GM12878 (cell line): ENCODE measurements around the gene FXYD1. TPM values are rescaled to one million over a fixed set of nuclear protein-coding genes. Genes with fewer than 3 reads are reported as not detected.

ENCODE experiments used
- ATAC-seq: fragments of 200-7000 bp; cut with Tn5 transposase; 3 replicates; pipeline ENCODE4 v1.9.1; 2020; ENCODE audit warnings: mild to moderate bottlenecking, moderate library complexity
- BruUV-seq: library from RNA; stranded (reverse); fragments of 400-500 nt; replicated peaks from 2 replicates; lab custom pipeline; 2021; lab: Mats Ljungman, UMichigan
- CTCF ChIA-PET: fragments of 300-600 bp; sonication (Branson Sonifier 250); formaldehyde crosslinking; extraction: SDS; loops from one replicate; lab custom pipeline; 2021; ENCODE audit warnings: inconsistent platforms; lab: Yijun Ruan, JAX
- POLR2A ChIA-PET: fragments of 350-600 bp; formaldehyde crosslinking; extraction: SDS; loops from one replicate; lab custom pipeline; 2021; ENCODE audit warnings: inconsistent platforms; lab: Charles Lee
- RAD21 ChIA-PET: fragments of 300-600 bp; sonication (Branson Sonifier 250); formaldehyde crosslinking; loops from one replicate; lab custom pipeline; 2023; ENCODE audit warnings: antibody characterized with exemption; ENCODE audit not compliant: unreplicated experiment; lab: Charles Lee
- SMC1A ChIA-PET: fragments of 300-600 bp; sonication (Branson Sonifier 250); formaldehyde crosslinking; loops from one replicate; lab custom pipeline; 2023; ENCODE audit not compliant: unreplicated experiment, uncharacterized antibody; lab: Charles Lee
- DNase-seq: peaks from one replicate; pipeline ENCODE4 v3.0.0-alpha.2; 2011; ENCODE audit warnings: low read depth, low spot score
- FAIRE-seq: peaks from 3 replicates; lab custom pipeline; 2011; peaks lifted over from hg19 to GRCh38; lab: Jason Lieb, UNC
- H2AFZ ChIP-seq: 2 replicates; pipeline ENCODE4 v1.6.0; 2011; ENCODE audit warnings: low read depth, low read length, control low read depth; ENCODE audit not compliant: control insufficient read depth
- H3K27ac ChIP-seq: 2 replicates; pipeline ENCODE4 v1.5.1; 2011; ENCODE audit warnings: control low read depth; ENCODE audit not compliant: control insufficient read depth, insufficient read depth
- H3K27me3 ChIP-seq, 2 experiments: replicated peaks in 1 of 2; 2 replicates each; pipeline versions ENCODE4 v1.6.0 to v1.6.1; 2011; ENCODE audit warnings: low read length in 1 of 2; ENCODE audit not compliant: control insufficient read depth in 2 of 2, insufficient read depth in 2 of 2
- H3K36me3 ChIP-seq, 2 experiments: 2 replicates each; pipeline ENCODE4 v1.5.1; 2011; ENCODE audit warnings: low read length in 1 of 2; ENCODE audit not compliant: control insufficient read depth in 2 of 2, insufficient read depth in 2 of 2
- H3K4me1 ChIP-seq: 2 replicates; pipeline ENCODE4 v1.6.1; 2011; ENCODE audit warnings: mild to moderate bottlenecking, low read length, moderate library complexity, mixed read lengths; ENCODE audit not compliant: control insufficient read depth, insufficient read depth
- H3K4me2 ChIP-seq: 2 replicates; pipeline ENCODE4 v1.6.0; 2011; ENCODE audit warnings: control low read depth; ENCODE audit not compliant: control insufficient read depth, insufficient read depth
- H3K4me3 ChIP-seq: fragments of 200-600 bp; sonication (generic); 2 replicates; pipeline ENCODE4 v1.5.1; 2016
- H3K79me2 ChIP-seq: 2 replicates; pipeline ENCODE4 v1.6.0; 2011; ENCODE audit warnings: low read length; ENCODE audit not compliant: control insufficient read depth, insufficient read depth
- H3K9ac ChIP-seq: 2 replicates; pipeline ENCODE4 v1.8.0; 2011; ENCODE audit warnings: low read length, control low read depth, mixed read lengths; ENCODE audit not compliant: control insufficient read depth, insufficient read depth
- H3K9me3 ChIP-seq: replicated peaks from 3 replicates; pipeline ENCODE4 v1.5.1; 2011; ENCODE audit warnings: mild to moderate bottlenecking, low read length; ENCODE audit not compliant: control insufficient read depth, insufficient read depth
- H4K20me1 ChIP-seq: 2 replicates; pipeline ENCODE4 v1.6.0; 2011; ENCODE audit not compliant: control insufficient read depth, insufficient read depth
- ATF7 ChIP-seq: fragments of 450-650 bp; IDR thresholded peaks from 2 replicates; pipeline ENCODE4 v1.6.1; 2016; ENCODE audit warnings: low read depth, mild to moderate bottlenecking
- E4F1 ChIP-seq: fragments of 450-650 bp; IDR thresholded peaks from 2 replicates; pipeline ENCODE4 v1.6.1; 2018; ENCODE audit warnings: borderline replicate concordance, mild to moderate bottlenecking; ENCODE audit not compliant: partially characterized antibody
- EP300 ChIP-seq, 2 experiments: fragments of 150-350 bp in 1 of 2; IDR thresholded peaks; 2 replicates each; pipeline ENCODE4 v1.6.1; 2011 to 2012; ENCODE audit warnings: low read depth in 2 of 2, low read length in 2 of 2, borderline replicate concordance in 1 of 2, improper control_type of control experiment in 1 of 2, inconsistent platforms in 1 of 2; ENCODE audit not compliant: control insufficient read depth in 1 of 2
- HCFC1 ChIP-seq: fragments of 150-350 bp; IDR thresholded peaks from 2 replicates; pipeline ENCODE4 v1.6.1; 2014; ENCODE audit warnings: low read length
- JUNB ChIP-seq: IDR thresholded peaks from 2 replicates; pipeline ENCODE4 v1.6.1; 2016; ENCODE audit warnings: antibody characterized with exemption, mild to moderate bottlenecking
- JUND ChIP-seq: IDR thresholded peaks from 2 replicates; pipeline ENCODE4 v1.6.1; 2012; ENCODE audit warnings: low read depth, mild to moderate bottlenecking, low read length, improper control_type of control experiment, moderate library complexity
- NFIC ChIP-seq: IDR thresholded peaks from 2 replicates; pipeline ENCODE4 v1.6.1; 2012; ENCODE audit warnings: low read depth, mild to moderate bottlenecking, inconsistent platforms, low read length, moderate library complexity
- PAX8 ChIP-seq: fragments of 450-650 bp; IDR thresholded peaks from 2 replicates; pipeline ENCODE4 v1.6.1; 2017; ENCODE audit warnings: mild to moderate bottlenecking, moderate library complexity
- RB1 ChIP-seq: fragments of 450-650 bp; formaldehyde crosslinking; IDR thresholded peaks from 2 replicates; pipeline ENCODE4 v1.6.1; 2017; ENCODE audit warnings: mild to moderate bottlenecking, borderline replicate concordance
- RELA ChIP-seq: fragments of 450-650 bp; IDR thresholded peaks from 2 replicates; pipeline ENCODE4 v1.8.0; 2014; ENCODE audit warnings: borderline replicate concordance; ENCODE audit not compliant: partially characterized antibody
- USF1 ChIP-seq: IDR thresholded peaks from 2 replicates; pipeline ENCODE4 v1.6.1; 2011; ENCODE audit warnings: borderline replicate concordance, low read depth, mild to moderate bottlenecking, moderate library complexity, mixed read lengths, low read length; ENCODE audit not compliant: insufficient read depth; ENCODE audit errors: extremely low read length
- ZNF274 ChIP-seq: IDR thresholded peaks from one replicate; pipeline ENCODE4 v1.8.0; 2011; ENCODE audit not compliant: insufficient read length, insufficient read depth
- ZNF592 ChIP-seq: fragments of 450-650 bp; IDR thresholded peaks from 2 replicates; pipeline ENCODE4 v1.6.1; 2017; ENCODE audit warnings: mild to moderate bottlenecking, moderate library complexity
- whole genome bisulfite sequencing: methylation state at CpG from one replicate; pipeline ENCODE4 v1.1.6; 2016; ENCODE audit warnings: low lambda C conversion rate; ENCODE audit not compliant: insufficient replicate concordance, insufficient coverage; ENCODE audit errors: missing lambda C conversion rate; 5-methylcytosine and 5-hydroxymethylcytosine counted together
- in situ Hi-C: fragments of 300-500 bp; cut with MboI; formaldehyde crosslinking; loops from 9 replicates; pipeline ENCODE4 v1.14.3; 2018; ENCODE audit warnings: mixed read lengths
- intact Hi-C: fragments of 100-400 bp; cut with micrococcal nuclease; formaldehyde crosslinking; loops from one replicate; pipeline ENCODE4 v1.14.2; 2022; ENCODE audit not compliant: unreplicated experiment
- polyA plus RNA-seq, 11 experiments: library from polyadenylated mRNA; depleted of rRNA in 4 of 11; unstranded in 6 of 11; stranded (reverse) in 5 of 11; fragments of >200 nt; fragmentation: Nextera tagmentation in 4 of 11; fragmentation: Illumina TruSeq in 1 of 11; extraction: Ambion mirVana in 4 of 11; extraction: Trizol in 1 of 11; gene quantifications; 1 replicate in 1 of 11; 2 replicates in 10 of 11; pipeline versions ENCODE4 v1.2.1 to v1.2.3, GENCODE V29; 2011 to 2016; ENCODE audit warnings: inconsistent platforms in 2 of 11, missing spikeins in 2 of 11, low read depth in 1 of 11
- total RNA-seq, 4 experiments: library from RNA; depleted of rRNA in 3 of 4; stranded (reverse); fragments of >200 nt in 3 of 4; fragmentation: Illumina TruSeq in 1 of 4; extraction: Trizol in 1 of 4; gene quantifications; 2 replicates each; pipeline versions ENCODE4 v1.2.1 to v1.2.3, GENCODE V29; 2013 to 2021

Gene FXYD1
- total and polyA plus RNA-seq, 10 of the 15 experiments (the other 5 are each of a cell fraction or from before 2014, with no cell fraction given), result 0.34 to 1.2 (median 0.49) TPM; not detected in 4

- Histone ChIP-seq H3K9ac (no peak overlapping the region), H3K79me2 (no peaks in the 10 kb centered on the region), H3K4me1 (peaks cover 11% of the 10 kb centered on the region; the same call in 1 of the 2 replicates), H3K27ac (no peak overlapping the region), H3K4me2 (no peak overlapping the region), H3K9me3 (peaks cover 40% of the 10 kb centered on the region), H3K36me3 (peaks cover 30 to 65% of the 10 kb centered on the region in 2 experiments), H3K27me3 (no peaks in the 10 kb centered on the region), H4K20me1 (no peaks in the 10 kb centered on the region), H2AFZ (no peak overlapping the region), H3K4me3 (no peak overlapping the region)
- BruUV-seq, result no TSS peak
- in situ Hi-C loops, result no loop called here
- ChIA-PET SMC1A (interaction anchor here (0.9 to 1.1 kb wide), 3 partner anchors 20 to 49 kb away, joined by 3 read pairs; no protein-coding TSS in a partner anchor), CTCF (interaction anchor here (0.7 kb wide), 1 partner anchor 78 kb away, joined by 3 read pairs; no protein-coding TSS in a partner anchor), POLR2A (no interaction called here), RAD21 (no interaction called here)
- intact Hi-C loops, result no loop called here
- no peak for ATAC-seq
- WGBS, result 95% methylated on average over 6 of the region's 6 CpGs
- DNase-seq, result no peak
- FAIRE-seq, result no peak
- TF ChIP-seq RELA (no peak), NFIC (no peak), EP300 (IDR thresholded peaks at IDR 0.05; ENCODE audit: borderline replicate concordance in 1 of 2, control insufficient read depth in 1 of 2, low read depth in 2 of 2, low read length in 2 of 2) (no peak), USF1 (no peak), ZNF274 (no peak), JUND (no peak), JUNB (no peak), HCFC1 (no peak), RB1 (no peak), PAX8 (no peak), ATF7 (no peak), ZNF592 (no peak), E4F1 (no peak)
Measured at GRCh38 chr19:35162471-35163326, 24.1 kb downstream of the FXYD1 start.
